ENCODE results near the gene ZNF333. TPM values are rescaled to one million over a fixed set of nuclear protein-coding genes. Genes with fewer than 3 reads are reported as not detected.

The ZNF333 gene
- total RNA-seq, 1 experiment from 2014 or later = 6.0 TPM

- Histone ChIP-seq H4K5ac (ENCODE audit: insufficient read length, low read depth, low read length) (no peak overlapping the region), H3K14ac (ENCODE audit: insufficient read depth, low read length) (no peak overlapping the region), H3T11ph (ENCODE audit: low read length) (no peak overlapping the region), H3K9ac (ENCODE audit: extremely low read depth, insufficient read length, low read length) (no peak overlapping the region), H3K9me3 (ENCODE audit: control insufficient read depth, low read depth, low read length) (no peaks in the 10 kb centered on the region), H2BK5ac (ENCODE audit: insufficient read length, low read length) (no peak overlapping the region), H2BK15ac (ENCODE audit: low read depth, low read length) (no peak overlapping the region), H3K27me3 (ENCODE audit: insufficient read depth, low read length) (no peaks in the 10 kb centered on the region), H4K91ac (ENCODE audit: insufficient read length, low read depth, low read length) (no peak overlapping the region), H3K79me1 (ENCODE audit: insufficient read depth, low read depth, low read length, poor library complexity, severe bottlenecking) (no peaks in the 10 kb centered on the region), H2AFZ (ENCODE audit: low read length) (no peak overlapping the region), H2AK5ac (ENCODE audit: insufficient read length, low read length) (no peak overlapping the region), H3K23me2 (ENCODE audit: insufficient read length, low read depth, low read length, poor library complexity, severe bottlenecking) (no peaks in the 10 kb centered on the region), H3K4ac (ENCODE audit: low read depth, low read length) (no peak overlapping the region), H4K8ac (replicated peaks; ENCODE audit: insufficient read length, low read depth, low read length) (no peak overlapping the region), H2BK20ac (ENCODE audit: low read depth, low read length, poor library complexity, severe bottlenecking) (no peak overlapping the region), H2BK120ac (ENCODE audit: low read depth, low read length, poor library complexity, severe bottlenecking) (no peak overlapping the region), H3K18ac (ENCODE audit: insufficient read length, low read depth, low read length) (no peak overlapping the region), H3K79me2 (ENCODE audit: insufficient read depth, low read length) (no peaks in the 10 kb centered on the region), H3K27ac (ENCODE audit: insufficient read length, low read depth, low read length) (no peak overlapping the region), H3K4me1 (ENCODE audit: insufficient read depth, low read length) (no peaks in the 10 kb centered on the region), H3K23ac (ENCODE audit: insufficient read length, low read depth, low read length) (no peak overlapping the region), H4K20me1 (ENCODE audit: control insufficient read depth, insufficient read depth, insufficient read length) (no peaks in the 10 kb centered on the region), H2BK12ac (ENCODE audit: insufficient read length, low read depth, low read length) (no peak overlapping the region), H3K4me2 (ENCODE audit: insufficient read depth, insufficient read length, low read length) (no peak overlapping the region), H3K56ac (ENCODE audit: insufficient read length, low read depth, low read length) (no peak overlapping the region)
- Mint-ChIP-seq H3K36me3 (ENCODE audit: insufficient read depth in 1 of 3, low read depth in 3 of 3) (peaks cover 0 to 5% (median 0%) of the 10 kb centered on the region in 3 experiments; a peak in 1 of 7 replicates), H3K27me3 (ENCODE audit: low read depth) (peaks cover 5% of the 10 kb centered on the region), H3K4me3 (no peak overlapping the region), H3K4me1 (no peaks in the 10 kb centered on the region), H3K9me3 (peaks cover 19 to 81% of the 10 kb centered on the region in 2 experiments), H3K27ac (no peak overlapping the region)
- no CpG with 5 or more reads among the region's 3 CpGs for WGBS (ENCODE audit: extremely low coverage, insufficient read length, low lambda C conversion rate)
- DNase-seq = no peak
- no peak for TF ChIP-seq CTCF (conservative IDR thresholded peaks at IDR 0.05)
Observed at GRCh38 chr19:14672188-14672872, 17.5 kb upstream of the ZNF333 start.
